Esophagus squamous epithelium (tissue), 4 donors: ENCODE measurements around the gene UNC93B1.

Experiments used
- POLR2A ChIP-seq, 4 donors: fragments of 450-650 bp; IDR thresholded peaks; one replicate each; pipeline ENCODE4 v1.6.1; 2017; ENCODE audit warnings: antibody characterized with exemption in 4 of 4, mild to moderate bottlenecking in 4 of 4, moderate library complexity in 3 of 4
- TF ChIP-seq, protein P1 (sequence below), 6 experiments: fragments of 450-650 bp in 4 of 6; fragments of 200-600 bp in 2 of 6; sonication (generic) in 2 of 6; IDR thresholded peaks; one replicate each; pipeline ENCODE4 v1.5.1; 2016 to 2019; ENCODE audit warnings: antibody characterized with exemption in 6 of 6, mild to moderate bottlenecking in 4 of 6, moderate library complexity in 4 of 6

DNA sequence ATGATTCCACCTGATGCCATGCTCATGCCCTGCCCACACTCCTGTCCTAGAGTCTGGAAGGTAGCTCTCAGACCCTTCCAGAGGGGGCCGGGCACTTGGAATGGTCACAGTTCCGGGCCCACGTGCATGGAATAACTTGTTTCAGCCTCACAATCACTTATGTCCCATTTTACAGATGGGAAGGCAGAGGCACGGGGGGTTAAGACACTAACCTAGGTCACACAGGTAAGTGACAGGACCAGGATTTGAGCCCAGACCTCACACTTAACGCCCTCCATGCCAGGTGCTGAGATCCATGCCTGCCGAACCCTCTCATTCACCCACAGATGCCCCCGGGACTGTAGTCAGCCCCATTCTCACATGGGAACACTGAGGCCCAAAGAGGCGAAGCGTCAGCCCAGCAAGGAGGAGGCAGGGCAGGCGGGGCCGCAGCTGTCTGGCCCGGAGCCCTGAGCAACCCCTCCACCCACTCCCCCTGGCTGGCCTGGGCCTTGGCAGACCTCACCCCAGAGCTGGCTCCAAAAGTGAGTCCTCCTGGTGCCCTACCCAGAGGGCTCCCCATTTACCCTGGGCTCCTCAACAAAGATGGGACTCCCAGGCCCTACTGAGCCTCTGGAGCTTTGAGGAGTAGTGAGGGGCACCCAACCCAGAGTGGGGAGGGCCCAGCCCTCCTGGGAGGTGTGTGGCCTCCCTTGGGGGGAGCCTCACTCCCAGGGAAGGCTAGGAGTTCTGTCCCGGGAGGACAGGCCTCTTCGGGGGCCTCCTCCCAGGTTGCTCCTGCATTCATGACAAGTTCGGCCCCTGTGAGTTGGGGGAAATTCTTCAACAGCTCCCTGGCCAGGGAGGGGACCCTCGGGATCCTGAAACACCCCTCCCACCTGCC is 3.8 kb upstream of the UNC93B1 start:
- TF ChIP-seq, protein P1, sequence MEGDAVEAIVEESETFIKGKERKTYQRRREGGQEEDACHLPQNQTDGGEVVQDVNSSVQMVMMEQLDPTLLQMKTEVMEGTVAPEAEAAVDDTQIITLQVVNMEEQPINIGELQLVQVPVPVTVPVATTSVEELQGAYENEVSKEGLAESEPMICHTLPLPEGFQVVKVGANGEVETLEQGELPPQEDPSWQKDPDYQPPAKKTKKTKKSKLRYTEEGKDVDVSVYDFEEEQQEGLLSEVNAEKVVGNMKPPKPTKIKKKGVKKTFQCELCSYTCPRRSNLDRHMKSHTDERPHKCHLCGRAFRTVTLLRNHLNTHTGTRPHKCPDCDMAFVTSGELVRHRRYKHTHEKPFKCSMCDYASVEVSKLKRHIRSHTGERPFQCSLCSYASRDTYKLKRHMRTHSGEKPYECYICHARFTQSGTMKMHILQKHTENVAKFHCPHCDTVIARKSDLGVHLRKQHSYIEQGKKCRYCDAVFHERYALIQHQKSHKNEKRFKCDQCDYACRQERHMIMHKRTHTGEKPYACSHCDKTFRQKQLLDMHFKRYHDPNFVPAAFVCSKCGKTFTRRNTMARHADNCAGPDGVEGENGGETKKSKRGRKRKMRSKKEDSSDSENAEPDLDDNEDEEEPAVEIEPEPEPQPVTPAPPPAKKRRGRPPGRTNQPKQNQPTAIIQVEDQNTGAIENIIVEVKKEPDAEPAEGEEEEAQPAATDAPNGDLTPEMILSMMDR (IDR thresholded peaks at IDR 0.05) = no peak
- no peak for TF ChIP-seq POLR2A (IDR thresholded peaks at IDR 0.05)
